HFF-Myc (cell line): Measurements from ENCODE around the gene DMRTB1.

Source experiments
- DNase-seq: peaks from one replicate; pipeline ENCODE4 v3.0.0-alpha.2; 2011; ENCODE audit warnings: low read depth; ENCODE audit errors: extremely low read depth
- H3K4me3 ChIP-seq: replicated peaks from 2 replicates; pipeline ENCODE4 v1.5.1; 2011; ENCODE audit warnings: low read depth, mild to moderate bottlenecking, control low read depth, low read length
- TF ChIP-seq, protein P1 (sequence below): IDR thresholded peaks from 2 replicates; pipeline ENCODE4 v1.5.1; 2012; ENCODE audit warnings: mild to moderate bottlenecking, low read depth, low read length, control low read depth; ENCODE audit errors: missing control alignments

Gene DMRTB1

DNA sequence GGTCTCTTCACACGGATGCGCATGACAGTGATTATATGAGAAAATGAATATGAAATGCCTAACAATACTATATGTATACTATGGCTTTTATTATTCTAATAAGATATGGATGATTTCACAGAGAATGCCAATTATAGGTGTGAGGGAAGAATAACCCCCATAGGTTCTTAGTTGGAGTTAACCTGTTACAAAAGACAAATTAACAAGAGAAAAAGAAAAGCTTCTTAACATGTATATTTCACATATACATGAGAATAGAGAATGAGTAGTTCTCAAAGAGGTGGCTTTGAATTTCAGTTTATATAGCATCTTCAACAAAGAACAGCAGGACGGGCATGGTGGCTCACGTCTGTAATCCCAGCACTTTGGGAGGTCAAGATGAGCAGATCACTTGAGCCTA lies 24.0 kb upstream of the DMRTB1 start:
- no peak for DNase-seq
- TF ChIP-seq, protein P1, sequence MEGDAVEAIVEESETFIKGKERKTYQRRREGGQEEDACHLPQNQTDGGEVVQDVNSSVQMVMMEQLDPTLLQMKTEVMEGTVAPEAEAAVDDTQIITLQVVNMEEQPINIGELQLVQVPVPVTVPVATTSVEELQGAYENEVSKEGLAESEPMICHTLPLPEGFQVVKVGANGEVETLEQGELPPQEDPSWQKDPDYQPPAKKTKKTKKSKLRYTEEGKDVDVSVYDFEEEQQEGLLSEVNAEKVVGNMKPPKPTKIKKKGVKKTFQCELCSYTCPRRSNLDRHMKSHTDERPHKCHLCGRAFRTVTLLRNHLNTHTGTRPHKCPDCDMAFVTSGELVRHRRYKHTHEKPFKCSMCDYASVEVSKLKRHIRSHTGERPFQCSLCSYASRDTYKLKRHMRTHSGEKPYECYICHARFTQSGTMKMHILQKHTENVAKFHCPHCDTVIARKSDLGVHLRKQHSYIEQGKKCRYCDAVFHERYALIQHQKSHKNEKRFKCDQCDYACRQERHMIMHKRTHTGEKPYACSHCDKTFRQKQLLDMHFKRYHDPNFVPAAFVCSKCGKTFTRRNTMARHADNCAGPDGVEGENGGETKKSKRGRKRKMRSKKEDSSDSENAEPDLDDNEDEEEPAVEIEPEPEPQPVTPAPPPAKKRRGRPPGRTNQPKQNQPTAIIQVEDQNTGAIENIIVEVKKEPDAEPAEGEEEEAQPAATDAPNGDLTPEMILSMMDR: no peak
- no peak overlapping the region for H3K4me3 ChIP-seq

DNA sequence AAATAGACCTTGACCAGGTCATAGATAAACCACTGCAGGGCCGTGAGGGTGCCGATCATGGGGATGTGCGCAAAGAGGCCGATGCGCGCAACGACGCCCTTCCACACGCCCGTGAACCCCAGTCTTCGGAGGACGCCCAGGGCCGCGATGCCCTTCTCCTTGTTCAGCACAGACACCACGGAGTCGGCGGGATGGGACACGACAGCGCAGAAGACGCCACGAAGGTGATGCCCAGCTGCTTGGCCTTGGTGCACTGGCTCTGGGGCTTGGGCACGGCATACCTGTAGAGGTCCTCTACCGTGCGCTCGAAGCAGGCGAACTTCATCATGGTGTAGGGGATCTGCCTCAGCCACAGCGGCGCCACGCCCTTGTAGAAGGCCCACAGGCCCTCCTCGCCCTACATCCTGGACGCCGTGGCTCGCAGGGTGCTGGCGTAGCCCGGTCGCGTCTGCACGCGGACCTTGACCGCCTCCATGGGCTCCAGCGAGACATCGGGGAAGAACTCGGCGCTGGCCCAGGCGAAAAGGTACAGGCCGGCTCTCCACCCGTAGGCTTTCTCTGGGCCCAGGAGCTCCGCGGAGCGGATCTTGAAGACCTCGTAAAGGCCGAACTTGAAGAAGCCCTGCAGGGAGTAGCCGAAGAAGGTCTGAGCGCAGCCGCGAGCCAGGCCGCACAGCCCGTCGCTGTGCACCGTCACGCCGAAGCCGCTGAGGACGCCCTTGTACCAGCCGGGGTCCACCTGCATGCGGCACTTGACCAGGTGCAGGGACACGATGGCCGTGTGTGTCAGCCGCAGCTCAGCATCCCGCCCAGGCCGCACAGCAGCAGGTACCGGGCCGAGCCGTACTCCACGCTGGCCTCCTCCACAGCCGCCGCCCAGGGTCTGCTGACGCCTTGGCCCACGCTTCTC lies 20.5 kb upstream of the DMRTB1 start:
- TF ChIP-seq, protein P1: no peak
- H3K4me3 ChIP-seq: no peak overlapping the region
- DNase-seq: no peak

DNA sequence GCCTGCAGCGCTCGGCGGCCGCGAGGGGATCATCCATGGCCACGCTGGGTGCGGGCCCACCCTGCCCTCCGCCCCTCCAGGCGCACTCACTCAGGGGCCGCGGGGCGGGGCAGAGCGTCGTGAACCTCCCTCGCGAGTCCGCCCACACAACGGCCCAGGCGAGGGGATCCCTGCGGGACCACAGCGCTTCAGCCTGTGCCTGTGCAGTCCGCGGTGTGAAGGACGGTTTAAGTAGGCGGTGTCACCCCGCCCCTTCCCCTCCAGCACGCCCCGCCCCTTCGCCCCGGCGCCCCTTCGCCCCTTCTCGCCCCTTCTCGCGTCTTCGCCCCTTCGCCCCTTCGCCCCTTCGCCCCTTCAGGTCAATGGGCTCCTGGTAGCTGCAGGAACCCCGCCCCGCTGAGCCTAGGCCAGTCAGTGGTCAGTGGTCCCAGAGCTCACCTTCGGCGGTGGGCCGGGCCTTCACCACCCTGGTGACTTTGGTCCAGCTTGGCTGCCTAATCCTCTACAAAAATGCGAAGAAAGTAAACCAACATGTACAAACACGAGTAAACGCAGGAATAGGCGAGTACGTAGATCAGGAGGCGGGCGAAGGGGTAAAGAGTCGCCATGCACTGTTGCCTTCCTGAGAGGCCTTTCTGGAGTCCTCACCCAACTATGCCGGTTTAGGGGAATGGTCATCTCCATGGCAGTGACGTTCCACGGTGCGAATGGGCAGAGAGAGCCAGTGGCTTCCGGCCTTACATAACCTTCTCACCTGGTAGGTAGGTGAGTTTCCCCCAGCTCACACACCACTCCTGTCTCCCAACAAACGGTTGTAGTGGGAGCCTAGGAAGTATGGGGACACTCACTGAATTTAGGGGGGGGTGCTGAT lies 19.6 kb upstream of the DMRTB1 start:
- no peak overlapping the region for H3K4me3 ChIP-seq
- TF ChIP-seq, protein P1: no peak
- no peak for DNase-seq

DNA sequence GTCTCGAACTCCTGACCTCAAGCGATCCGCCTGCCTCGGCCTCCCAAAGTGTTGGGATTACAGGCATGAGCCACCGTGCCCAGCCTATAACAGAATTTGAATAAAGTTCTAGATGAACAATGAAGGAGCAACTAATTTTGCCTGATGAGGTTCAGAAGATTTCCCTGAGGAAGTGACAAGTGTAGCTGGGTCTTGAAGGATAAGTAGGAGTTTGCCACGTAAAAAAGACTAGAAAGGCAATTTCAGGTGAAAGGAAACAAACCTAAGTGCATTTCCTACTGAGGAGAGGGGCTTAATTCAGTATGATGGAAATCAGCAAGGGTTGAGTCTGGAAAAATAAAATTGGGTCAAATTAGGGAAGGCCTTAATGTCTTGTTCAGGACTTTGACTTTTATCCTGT lies 18.6 kb upstream of the DMRTB1 start:
- H3K4me3 ChIP-seq: no peak overlapping the region
- TF ChIP-seq, protein P1: no peak
- no peak for DNase-seq

DNA sequence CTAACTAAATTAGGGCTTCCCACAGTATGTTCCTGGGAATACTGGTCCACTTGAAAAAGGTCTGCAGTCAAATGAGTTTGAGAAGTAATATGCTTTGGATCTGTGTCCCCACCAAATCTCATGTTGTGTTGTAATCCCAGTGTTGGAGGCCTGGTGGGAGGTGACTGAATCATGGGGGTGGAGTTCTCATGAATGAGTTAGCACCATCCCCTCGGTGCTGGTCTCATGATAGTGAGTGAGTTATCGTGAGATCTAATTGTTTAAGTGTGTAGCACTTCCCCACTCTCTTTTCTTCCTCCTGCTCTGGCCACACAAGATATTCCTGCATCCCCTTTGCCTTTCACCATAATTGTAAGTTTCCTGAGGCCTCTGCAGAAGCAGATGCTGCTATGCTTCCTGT lies 16.9 kb upstream of the DMRTB1 start:
- DNase-seq: no peak

DNA sequence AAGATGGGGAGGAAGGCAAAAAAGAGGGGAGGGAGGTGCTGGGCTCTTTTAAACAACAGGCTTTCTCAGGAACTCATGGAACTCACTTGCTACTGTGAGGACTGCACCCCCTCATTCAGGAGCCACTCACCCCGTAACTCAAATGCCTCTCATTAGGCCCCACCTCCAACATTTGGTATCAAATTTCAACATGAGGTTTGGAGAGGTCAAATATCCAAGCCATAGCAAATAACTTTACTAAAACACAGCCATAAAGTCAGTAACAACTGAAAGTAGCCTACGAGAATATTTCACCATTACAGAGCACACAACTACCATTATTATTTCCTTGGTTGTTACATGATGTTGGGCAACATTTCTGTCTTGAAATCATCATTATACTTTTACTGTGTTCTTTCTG lies 13.1 kb upstream of the DMRTB1 start:
- TF ChIP-seq, protein P1: no peak
- H3K4me3 ChIP-seq: no peak overlapping the region
- DNase-seq: no peak

More for the DNA sequence above, 16.9 kb upstream of the DMRTB1 start:
- TF ChIP-seq, protein P1: no peak
- no peak overlapping the region for H3K4me3 ChIP-seq
